Neural cell (in vitro differentiated cells): ENCODE results near the gene FAM229A.

Experiments used
- POLR2AphosphoS5 ChIP-seq: IDR thresholded peaks from 2 replicates; pipeline ENCODE4 v1.6.1; 2012
- RAD21 ChIP-seq: fragments of 450-650 bp; conservative IDR thresholded peaks from 2 replicates; pipeline ENCODE4 v1.6.1; 2014; ENCODE audit warnings: antibody characterized with exemption, mild to moderate bottlenecking, moderate library complexity
- TF ChIP-seq, protein P1 (sequence below): IDR thresholded peaks from 2 replicates; pipeline ENCODE4 v1.6.1; 2012; ENCODE audit warnings: borderline replicate concordance
- TF ChIP-seq, protein P2 (sequence below): fragments of 450-650 bp; IDR thresholded peaks from 2 replicates; pipeline ENCODE4 v1.5.1; 2014; ENCODE audit warnings: antibody characterized with exemption, mild to moderate bottlenecking, moderate library complexity; ENCODE audit not compliant: poor library complexity, severe bottlenecking

- TF ChIP-seq, protein P1, sequence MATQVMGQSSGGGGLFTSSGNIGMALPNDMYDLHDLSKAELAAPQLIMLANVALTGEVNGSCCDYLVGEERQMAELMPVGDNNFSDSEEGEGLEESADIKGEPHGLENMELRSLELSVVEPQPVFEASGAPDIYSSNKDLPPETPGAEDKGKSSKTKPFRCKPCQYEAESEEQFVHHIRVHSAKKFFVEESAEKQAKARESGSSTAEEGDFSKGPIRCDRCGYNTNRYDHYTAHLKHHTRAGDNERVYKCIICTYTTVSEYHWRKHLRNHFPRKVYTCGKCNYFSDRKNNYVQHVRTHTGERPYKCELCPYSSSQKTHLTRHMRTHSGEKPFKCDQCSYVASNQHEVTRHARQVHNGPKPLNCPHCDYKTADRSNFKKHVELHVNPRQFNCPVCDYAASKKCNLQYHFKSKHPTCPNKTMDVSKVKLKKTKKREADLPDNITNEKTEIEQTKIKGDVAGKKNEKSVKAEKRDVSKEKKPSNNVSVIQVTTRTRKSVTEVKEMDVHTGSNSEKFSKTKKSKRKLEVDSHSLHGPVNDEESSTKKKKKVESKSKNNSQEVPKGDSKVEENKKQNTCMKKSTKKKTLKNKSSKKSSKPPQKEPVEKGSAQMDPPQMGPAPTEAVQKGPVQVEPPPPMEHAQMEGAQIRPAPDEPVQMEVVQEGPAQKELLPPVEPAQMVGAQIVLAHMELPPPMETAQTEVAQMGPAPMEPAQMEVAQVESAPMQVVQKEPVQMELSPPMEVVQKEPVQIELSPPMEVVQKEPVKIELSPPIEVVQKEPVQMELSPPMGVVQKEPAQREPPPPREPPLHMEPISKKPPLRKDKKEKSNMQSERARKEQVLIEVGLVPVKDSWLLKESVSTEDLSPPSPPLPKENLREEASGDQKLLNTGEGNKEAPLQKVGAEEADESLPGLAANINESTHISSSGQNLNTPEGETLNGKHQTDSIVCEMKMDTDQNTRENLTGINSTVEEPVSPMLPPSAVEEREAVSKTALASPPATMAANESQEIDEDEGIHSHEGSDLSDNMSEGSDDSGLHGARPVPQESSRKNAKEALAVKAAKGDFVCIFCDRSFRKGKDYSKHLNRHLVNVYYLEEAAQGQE: no peak
- TF ChIP-seq POLR2AphosphoS5 (no peak), RAD21 (no peak)
- TF ChIP-seq, protein P2, sequence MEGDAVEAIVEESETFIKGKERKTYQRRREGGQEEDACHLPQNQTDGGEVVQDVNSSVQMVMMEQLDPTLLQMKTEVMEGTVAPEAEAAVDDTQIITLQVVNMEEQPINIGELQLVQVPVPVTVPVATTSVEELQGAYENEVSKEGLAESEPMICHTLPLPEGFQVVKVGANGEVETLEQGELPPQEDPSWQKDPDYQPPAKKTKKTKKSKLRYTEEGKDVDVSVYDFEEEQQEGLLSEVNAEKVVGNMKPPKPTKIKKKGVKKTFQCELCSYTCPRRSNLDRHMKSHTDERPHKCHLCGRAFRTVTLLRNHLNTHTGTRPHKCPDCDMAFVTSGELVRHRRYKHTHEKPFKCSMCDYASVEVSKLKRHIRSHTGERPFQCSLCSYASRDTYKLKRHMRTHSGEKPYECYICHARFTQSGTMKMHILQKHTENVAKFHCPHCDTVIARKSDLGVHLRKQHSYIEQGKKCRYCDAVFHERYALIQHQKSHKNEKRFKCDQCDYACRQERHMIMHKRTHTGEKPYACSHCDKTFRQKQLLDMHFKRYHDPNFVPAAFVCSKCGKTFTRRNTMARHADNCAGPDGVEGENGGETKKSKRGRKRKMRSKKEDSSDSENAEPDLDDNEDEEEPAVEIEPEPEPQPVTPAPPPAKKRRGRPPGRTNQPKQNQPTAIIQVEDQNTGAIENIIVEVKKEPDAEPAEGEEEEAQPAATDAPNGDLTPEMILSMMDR: no peak
These were observed 24.5 kb upstream of the FAM229A start for GRCh38 chr1:32386676-32387392.
